Activated CD8-positive, alpha-beta memory T cell treated with anti-CD3 and anti-CD28 coated beads, Interleukin-2, amount 10 ng/mL, durations not matched to agents 7 days and 5 days (primary cell): Measurements from ENCODE around the gene RAD51B. TPM values are rescaled to one million over a fixed set of nuclear protein-coding genes. Genes with fewer than 3 reads are reported as not detected.

Source experiments
- ATAC-seq: fragments of 150-1000 bp; cut with Tn5 transposase; one replicate; pipeline ENCODE4 v1.10.0; 2021; ENCODE audit warnings: moderate library complexity
- CTCF ChIA-PET: fragments of 350-600 bp; sonication (Branson Sonifier 250); formaldehyde crosslinking; loops from one replicate; lab custom pipeline; 2021; ENCODE audit warnings: antibody characterized with exemption; lab: Charles Lee
- DNase-seq: peaks from one replicate; pipeline ENCODE4 v3.0.0-alpha.2; 2020
- H3K27ac Mint-ChIP-seq: one replicate; pipeline ENCODE4 v1.8.0; 2021; ENCODE audit warnings: mild to moderate bottlenecking, mixed read lengths
- H3K27me3 Mint-ChIP-seq: one replicate; pipeline ENCODE4 v1.8.0; 2021; ENCODE audit warnings: mixed read lengths
- H3K36me3 Mint-ChIP-seq: one replicate; pipeline ENCODE4 v1.8.0; 2021; ENCODE audit warnings: mild to moderate bottlenecking, mixed read lengths
- H3K4me1 Mint-ChIP-seq: one replicate; pipeline ENCODE4 v1.8.0; 2021; ENCODE audit warnings: mixed read lengths
- H3K4me3 Mint-ChIP-seq: one replicate; pipeline ENCODE4 v1.8.0; 2021; ENCODE audit warnings: mild to moderate bottlenecking, moderate library complexity, mixed read lengths
- H3K9me3 Mint-ChIP-seq: one replicate; pipeline ENCODE4 v1.8.0; 2022; ENCODE audit warnings: low read depth, mixed read lengths
- total RNA-seq, 2 experiments: library from RNA; stranded (reverse); gene quantifications; one replicate each; pipeline ENCODE4 v1.2.3, GENCODE V29; 2021

The RAD51B gene
- total RNA-seq, 2 experiments from 2014 or later = 35.3 to 55.5 TPM

DNA sequence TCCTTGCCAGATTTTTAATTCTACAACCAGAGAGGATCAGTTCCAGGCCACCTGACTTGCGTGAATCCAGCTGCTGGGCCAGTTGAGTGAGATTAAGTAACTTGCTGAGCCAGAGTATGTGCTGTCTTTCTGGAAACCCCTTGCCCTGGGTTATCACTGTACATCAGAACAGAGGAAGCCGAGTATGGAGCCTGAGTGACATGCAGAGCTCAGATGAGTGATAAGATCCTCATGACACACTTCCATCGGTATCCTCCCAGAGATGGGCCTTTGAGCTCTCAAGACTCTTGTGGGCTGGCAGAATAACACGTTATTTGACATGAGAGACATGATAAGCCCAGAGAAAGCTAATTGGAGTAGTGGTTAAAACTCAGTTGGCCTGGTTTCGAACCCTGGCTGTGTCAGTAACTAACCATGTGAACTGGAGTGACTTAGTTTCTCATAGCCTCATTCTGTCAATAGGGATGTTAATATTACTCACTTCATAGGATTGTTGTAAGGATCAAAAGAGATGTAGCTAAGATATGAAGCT is 585.1 kb downstream of the RAD51B start:
- ATAC-seq = no peak
- H3K4me1 Mint-ChIP-seq = peaks cover 24% of the 10 kb centered on the region
- no peaks in the 10 kb centered on the region for H3K27me3 Mint-ChIP-seq
- DNase-seq = no peak
- CTCF ChIA-PET = interaction anchor here (0.7 to 0.8 kb wide), 2 partner anchors 156 to 387 kb away, joined by 3 to 4 read pairs; no protein-coding TSS in a partner anchor
- H3K4me3 Mint-ChIP-seq = no peak overlapping the region
- no peaks in the 10 kb centered on the region for H3K36me3 Mint-ChIP-seq
- no peak overlapping the region for H3K27ac Mint-ChIP-seq
- no peaks in the 10 kb centered on the region for H3K9me3 Mint-ChIP-seq

DNA sequence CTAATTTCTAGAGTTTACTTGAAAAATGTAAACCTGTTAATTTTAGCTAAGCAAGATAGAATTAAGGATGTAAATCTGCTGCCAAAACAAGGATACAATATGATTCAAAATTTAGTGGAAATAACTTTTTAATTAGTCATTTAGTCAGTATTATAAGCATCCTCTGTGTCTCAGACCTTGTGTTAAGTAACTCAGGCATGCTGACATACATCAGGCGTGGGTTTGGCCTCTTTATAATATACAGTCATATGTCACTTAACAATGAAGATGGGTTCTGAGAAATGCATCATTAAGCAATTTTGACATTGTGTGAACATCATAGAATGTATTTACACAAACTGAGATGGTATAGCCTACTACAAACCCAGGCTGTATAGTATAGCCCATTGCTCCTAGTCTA is 586.4 kb downstream of the RAD51B start:
- no peaks in the 10 kb centered on the region for H3K9me3 Mint-ChIP-seq
- H3K4me3 Mint-ChIP-seq = no peak overlapping the region
- CTCF ChIA-PET = no interaction called here
- no peaks in the 10 kb centered on the region for H3K27me3 Mint-ChIP-seq
- ATAC-seq (no peak), DNase-seq (no peak)
- H3K4me1 Mint-ChIP-seq = peaks cover 24% of the 10 kb centered on the region
- no peaks in the 10 kb centered on the region for H3K36me3 Mint-ChIP-seq
- no peak overlapping the region for H3K27ac Mint-ChIP-seq

DNA sequence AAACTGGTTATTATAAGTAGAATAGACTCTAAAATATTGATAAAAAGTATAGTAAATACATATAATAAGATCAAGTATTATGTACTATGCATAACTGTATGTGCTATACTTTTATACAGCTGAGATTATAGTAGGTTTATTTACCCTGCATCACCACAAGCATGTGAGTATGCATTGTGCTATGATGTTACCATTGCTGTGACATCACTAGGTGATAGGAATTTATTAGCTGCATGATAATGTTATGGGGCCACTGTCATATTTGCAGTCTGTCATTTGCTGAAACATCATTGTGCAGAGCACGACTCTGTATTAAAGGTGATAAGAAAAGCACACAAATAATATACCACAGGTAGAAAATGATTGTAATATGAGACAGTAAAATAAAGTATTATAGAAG is 587.7 kb downstream of the RAD51B start:
- H3K4me1 Mint-ChIP-seq = peaks cover 22% of the 10 kb centered on the region
- no peaks in the 10 kb centered on the region for H3K27me3 Mint-ChIP-seq
- no peak overlapping the region for H3K4me3 Mint-ChIP-seq
- no peaks in the 10 kb centered on the region for H3K9me3 Mint-ChIP-seq
- DNase-seq (no peak), ATAC-seq (no peak)
- H3K27ac Mint-ChIP-seq = no peak overlapping the region
- H3K36me3 Mint-ChIP-seq = no peaks in the 10 kb centered on the region
- CTCF ChIA-PET = interaction anchor here (1.4 to 2.7 kb wide), 3 partner anchors 382 to 569 kb away, joined by 3 to 13 read pairs (median 7); no protein-coding TSS in a partner anchor

DNA sequence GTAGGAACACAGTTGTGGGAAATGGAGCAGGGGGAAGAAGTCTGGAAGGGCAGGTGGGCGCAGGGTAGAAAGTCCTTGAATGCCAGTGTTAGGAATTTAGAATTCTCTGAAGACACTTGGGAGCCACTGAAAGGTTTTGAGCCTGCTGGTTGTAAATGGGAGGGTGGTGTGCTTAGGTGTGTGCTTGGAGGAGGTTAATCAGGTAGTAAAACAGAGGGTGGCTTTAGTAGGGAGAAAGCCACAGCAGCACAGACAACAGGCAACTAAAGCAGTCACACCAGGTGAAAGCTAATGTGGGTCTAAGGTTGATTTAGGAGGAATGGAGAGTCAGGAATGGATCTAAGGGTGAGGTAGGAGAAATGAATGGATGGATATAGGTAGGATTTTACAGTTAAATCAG is 588.2 kb downstream of the RAD51B start:
- ATAC-seq (no peak), DNase-seq (no peak)
- no peaks in the 10 kb centered on the region for H3K27me3 Mint-ChIP-seq
- peaks cover 22% of the 10 kb centered on the region for H3K4me1 Mint-ChIP-seq
- no peaks in the 10 kb centered on the region for H3K9me3 Mint-ChIP-seq
- no peaks in the 10 kb centered on the region for H3K36me3 Mint-ChIP-seq
- CTCF ChIA-PET = interaction anchor here (1.1 to 2.7 kb wide), 5 partner anchors 381 to 570 kb away, joined by 3 to 13 read pairs (median 7); no protein-coding TSS in a partner anchor
- H3K4me3 Mint-ChIP-seq = no peak overlapping the region
- H3K27ac Mint-ChIP-seq = no peak overlapping the region

DNA sequence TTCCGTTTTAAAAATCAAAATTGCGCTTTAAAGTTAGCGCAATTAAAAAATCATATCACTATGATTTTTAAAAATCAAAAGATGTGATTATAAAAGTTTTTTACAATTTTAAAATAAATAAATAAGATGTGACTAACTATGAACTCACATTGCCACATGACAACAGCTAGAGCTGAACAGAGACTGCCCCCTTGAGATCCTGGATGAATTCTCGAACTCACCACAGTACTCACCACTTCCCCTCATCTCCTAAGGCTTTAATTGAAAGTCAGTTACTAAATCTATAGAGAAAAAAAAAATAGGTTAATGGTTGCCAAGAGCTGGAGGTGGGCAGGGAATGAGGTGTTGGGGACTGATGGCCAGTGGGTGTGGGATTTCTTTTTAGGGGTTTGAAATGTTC is 589.1 kb downstream of the RAD51B start:
- Mint-ChIP-seq H3K9me3 (no peaks in the 10 kb centered on the region), H3K4me3 (no peak overlapping the region), H3K36me3 (no peaks in the 10 kb centered on the region), H3K27me3 (no peaks in the 10 kb centered on the region), H3K4me1 (peaks cover 21% of the 10 kb centered on the region), H3K27ac (no peak overlapping the region)
- CTCF ChIA-PET = interaction anchor here (1.1 to 2.7 kb wide), 6 partner anchors 101 to 571 kb away, joined by 3 to 13 read pairs (median 6); no protein-coding TSS in a partner anchor
- DNase-seq (no peak), ATAC-seq (no peak)

DNA sequence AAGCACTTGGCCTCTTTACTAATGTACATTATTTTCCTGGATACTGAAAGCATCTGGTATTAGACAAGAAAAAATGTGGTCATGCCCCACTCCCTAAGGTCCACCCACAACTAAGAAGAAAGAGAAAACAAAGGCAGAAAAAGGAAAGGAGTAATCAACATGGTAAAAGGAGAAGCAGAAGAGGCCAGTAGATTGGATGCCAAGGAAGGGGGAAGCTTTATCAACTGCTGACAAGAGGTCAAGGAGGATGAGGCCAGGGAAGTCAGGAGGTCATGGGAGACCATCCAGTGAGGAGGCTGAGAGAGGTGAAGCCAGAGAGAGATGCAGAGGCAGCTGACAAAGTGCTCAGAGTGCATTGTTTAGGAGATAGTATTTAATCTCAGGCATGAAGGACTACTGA is 589.8 kb downstream of the RAD51B start:
- no peaks in the 10 kb centered on the region for H3K36me3 Mint-ChIP-seq
- DNase-seq (no peak), ATAC-seq (no peak)
- H3K27me3 Mint-ChIP-seq = no peaks in the 10 kb centered on the region
- peaks cover 17% of the 10 kb centered on the region for H3K4me1 Mint-ChIP-seq
- no peaks in the 10 kb centered on the region for H3K9me3 Mint-ChIP-seq
- peak overlapping the region; percentile 9 for H3K27ac Mint-ChIP-seq
- no peak overlapping the region for H3K4me3 Mint-ChIP-seq
- CTCF ChIA-PET = interaction anchor here (1.3 to 2.7 kb wide), 4 partner anchors 102 to 571 kb away, joined by 4 to 13 read pairs (median 7); no protein-coding TSS in a partner anchor

DNA sequence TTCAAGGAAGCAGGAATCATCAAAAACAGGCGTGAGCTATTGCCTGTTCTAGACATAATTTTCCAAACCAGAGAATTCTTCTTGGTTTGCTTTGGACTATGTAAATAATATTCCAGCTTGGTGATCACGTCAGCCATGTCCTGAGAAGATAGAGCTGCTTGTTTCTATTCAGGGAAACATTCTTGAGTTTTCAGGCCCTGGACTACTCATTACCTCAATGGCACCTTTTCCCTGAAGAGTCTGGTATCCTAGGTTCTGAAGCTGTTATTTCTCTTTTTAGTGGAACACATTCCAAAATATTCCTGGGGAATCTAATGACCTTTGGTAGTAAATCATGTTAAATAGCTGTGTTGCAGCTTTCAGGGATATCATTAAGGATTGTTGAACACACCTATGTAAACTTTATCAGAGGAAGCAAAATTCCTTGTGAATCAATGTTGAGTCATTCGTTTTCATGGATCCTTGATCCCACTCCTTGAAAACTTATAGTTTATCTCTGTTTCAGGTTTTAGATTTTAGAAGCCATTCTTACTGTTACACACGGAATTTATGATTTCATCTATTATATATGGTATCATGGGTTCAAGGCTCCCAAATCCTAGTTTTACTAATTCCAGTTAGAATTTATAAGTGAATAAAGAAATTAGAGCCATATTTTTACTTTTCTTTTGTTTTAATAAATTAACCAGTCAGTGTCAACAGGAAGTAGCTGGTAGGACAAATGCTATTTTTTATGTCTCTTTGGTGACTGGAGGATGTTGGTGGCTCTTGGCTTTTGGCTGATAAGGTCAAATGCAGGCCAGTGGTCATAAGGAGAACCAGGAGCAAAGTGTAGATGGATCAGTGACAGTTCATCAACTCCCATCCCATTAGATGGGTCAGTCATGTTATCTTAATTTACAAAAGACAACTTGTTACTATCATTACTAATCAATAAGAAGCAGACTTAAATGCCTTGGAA is 593.2 kb downstream of the RAD51B start:
- Mint-ChIP-seq H3K4me1 (peaks cover 11% of the 10 kb centered on the region), H3K27ac (no peak overlapping the region), H3K4me3 (no peak overlapping the region), H3K36me3 (no peaks in the 10 kb centered on the region), H3K27me3 (no peaks in the 10 kb centered on the region), H3K9me3 (no peaks in the 10 kb centered on the region)
- DNase-seq = no peak
- no peak for ATAC-seq
- CTCF ChIA-PET = interaction anchor here (1.3 kb wide), 1 partner anchor 162 kb away, joined by 3 read pairs; no protein-coding TSS in a partner anchor

DNA sequence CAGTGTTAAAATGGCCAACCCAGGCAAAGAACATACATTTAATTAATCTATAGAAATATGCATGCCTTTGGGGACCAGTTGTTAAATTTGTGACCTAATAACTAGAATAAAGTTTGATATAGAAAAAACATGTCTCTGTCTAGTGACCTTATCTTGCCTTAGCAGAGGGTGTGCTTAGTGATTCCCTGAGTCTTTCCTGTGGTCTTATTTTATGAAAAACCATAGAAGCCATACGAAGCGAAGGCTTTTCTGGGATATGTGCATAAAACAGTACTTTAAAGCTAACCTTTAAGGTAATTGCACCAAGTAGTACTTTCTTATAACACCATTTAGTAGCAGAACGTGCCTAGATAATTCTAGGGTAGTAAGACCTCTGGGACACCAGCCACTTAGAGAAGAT is 593.9 kb downstream of the RAD51B start:
- no peak overlapping the region for H3K27ac Mint-ChIP-seq
- ATAC-seq = no peak
- CTCF ChIA-PET = no interaction called here
- DNase-seq = no peak
- H3K4me1 Mint-ChIP-seq = peaks cover 8% of the 10 kb centered on the region
- H3K4me3 Mint-ChIP-seq = no peak overlapping the region
- no peaks in the 10 kb centered on the region for H3K27me3 Mint-ChIP-seq
- no peaks in the 10 kb centered on the region for H3K36me3 Mint-ChIP-seq
- H3K9me3 Mint-ChIP-seq = no peaks in the 10 kb centered on the region

DNA sequence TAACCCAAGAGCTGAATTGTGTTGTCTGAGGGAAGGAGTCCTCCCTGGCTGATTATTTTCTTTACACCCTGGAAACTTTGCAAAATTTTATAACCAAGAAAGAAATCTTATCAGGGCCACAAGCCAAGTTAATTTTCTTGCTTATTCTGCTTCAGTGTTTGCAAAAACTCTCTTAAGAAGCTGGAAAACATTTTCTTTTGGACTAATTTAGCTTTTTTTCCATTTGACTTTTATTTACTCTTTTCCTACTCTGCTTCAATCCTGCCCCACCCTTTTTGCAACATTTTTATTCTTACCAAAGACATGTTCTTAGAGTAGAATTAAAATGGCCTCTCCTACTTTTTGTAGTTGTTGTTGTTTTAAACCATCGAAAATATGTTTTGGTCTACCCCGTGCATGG is 594.5 kb downstream of the RAD51B start:
- Mint-ChIP-seq H3K9me3 (no peaks in the 10 kb centered on the region), H3K27ac (no peak overlapping the region), H3K4me1 (peaks cover 6% of the 10 kb centered on the region), H3K4me3 (no peak overlapping the region), H3K36me3 (no peaks in the 10 kb centered on the region), H3K27me3 (no peaks in the 10 kb centered on the region)
- no peak for DNase-seq
- ATAC-seq = no peak
- CTCF ChIA-PET = interaction anchor here (0.7 kb wide), 1 partner anchor 1780 kb away, joined by 3 read pairs; no protein-coding TSS in a partner anchor

DNA sequence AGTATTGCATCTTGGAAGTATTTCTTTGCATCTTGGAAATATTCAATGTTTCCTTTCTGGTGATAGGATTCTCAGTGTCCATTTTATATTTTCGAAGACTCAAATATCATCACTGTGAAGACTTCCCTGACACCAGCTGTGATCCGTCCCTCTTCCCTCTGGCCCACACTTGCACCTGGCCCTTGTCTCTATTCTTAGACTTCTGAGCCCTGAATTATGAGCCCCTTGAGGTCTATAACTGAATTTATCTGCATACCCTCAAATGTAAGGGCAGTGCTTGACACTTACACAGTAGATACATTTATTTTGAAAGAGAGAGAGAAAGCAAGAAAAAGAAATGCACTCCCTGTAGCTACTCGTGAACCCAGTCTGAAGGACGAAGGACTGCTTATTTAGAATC is 596.6 kb downstream of the RAD51B start:
- no peak overlapping the region for H3K4me3 Mint-ChIP-seq
- H3K27me3 Mint-ChIP-seq = no peaks in the 10 kb centered on the region
- peaks cover 12% of the 10 kb centered on the region for H3K4me1 Mint-ChIP-seq
- no peak for ATAC-seq
- CTCF ChIA-PET = no interaction called here
- H3K36me3 Mint-ChIP-seq = no peaks in the 10 kb centered on the region
- no peaks in the 10 kb centered on the region for H3K9me3 Mint-ChIP-seq
- DNase-seq = no peak
- H3K27ac Mint-ChIP-seq = no peak overlapping the region

DNA sequence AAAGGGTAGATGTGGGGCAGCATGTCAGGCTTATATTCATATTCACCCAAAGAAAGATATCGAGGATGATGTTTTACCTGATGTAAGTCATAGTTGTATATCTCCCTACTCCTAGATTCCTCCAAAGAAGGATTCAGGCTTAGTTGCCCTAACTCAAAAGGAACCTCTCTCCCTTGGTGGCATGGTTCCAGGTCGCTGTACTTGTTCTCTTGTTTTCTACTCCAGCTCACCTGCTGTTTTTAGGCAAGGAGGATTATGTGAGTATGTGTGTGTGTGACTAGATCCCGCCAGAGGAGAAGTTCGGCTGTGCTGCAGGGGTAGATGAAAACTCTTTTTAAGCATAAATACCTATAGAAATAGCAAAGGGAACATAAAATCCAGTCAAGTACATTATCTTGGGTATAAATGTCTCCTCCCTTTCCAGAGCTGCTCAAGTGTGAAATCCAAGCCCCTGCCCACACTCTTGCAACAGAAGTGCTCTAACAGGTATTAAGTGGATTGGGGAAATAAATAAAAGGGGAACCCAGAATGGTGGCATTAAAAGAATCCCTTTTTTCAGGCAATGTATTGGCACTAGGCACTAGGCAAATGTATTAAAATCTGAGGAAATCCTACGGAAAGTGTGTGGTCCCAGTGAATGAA is 597.6 kb downstream of the RAD51B start:
- no peaks in the 10 kb centered on the region for H3K27me3 Mint-ChIP-seq
- CTCF ChIA-PET = no interaction called here
- H3K4me3 Mint-ChIP-seq = no peak overlapping the region
- H3K4me1 Mint-ChIP-seq = peaks cover 12% of the 10 kb centered on the region
- H3K36me3 Mint-ChIP-seq = no peaks in the 10 kb centered on the region
- ATAC-seq (no peak), DNase-seq (no peak)
- H3K9me3 Mint-ChIP-seq = no peaks in the 10 kb centered on the region
- H3K27ac Mint-ChIP-seq = no peak overlapping the region

DNA sequence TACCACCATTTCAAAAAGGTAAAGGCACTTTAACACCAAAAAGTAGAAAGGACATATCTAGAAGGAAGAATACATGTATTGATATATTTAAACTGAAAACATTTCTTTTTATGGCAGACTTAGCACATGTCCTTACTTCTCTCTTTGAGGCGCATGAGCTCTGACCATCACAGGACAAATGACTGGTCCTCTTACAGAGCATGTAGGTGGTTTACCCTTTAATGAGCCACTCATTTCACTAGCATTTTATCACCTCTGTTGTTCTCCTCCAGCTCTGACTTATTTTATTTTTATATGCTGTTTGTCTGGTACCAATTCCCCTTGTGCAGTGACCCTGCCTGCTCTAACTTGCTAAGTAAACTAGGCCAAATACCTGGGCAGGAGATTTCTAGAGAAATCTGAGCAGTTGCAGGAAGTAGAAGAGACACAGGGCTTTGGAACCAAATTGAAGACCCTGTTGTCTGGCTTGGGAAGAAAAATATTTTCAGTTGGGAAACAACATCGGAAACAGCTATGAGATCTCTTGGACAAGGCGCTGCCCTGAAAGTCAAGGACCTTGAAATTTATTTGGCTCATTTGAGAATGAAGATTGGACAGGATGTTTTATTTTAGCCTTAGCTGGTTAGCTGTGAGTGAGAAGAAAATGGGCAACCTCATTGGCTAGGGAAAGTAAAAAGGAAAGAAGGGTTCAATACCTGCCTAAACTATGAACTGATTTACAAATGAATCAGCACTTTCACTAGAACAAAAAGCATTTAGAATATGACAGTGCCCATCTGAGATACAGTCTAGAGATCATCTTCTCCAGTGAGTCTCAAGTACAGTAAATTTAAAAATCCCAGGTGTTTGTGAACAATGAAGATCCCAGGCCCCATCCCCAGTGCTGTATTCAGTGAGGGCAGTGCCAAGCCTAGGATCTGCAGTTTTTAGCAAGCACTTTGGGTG is 598.9 kb downstream of the RAD51B start:
- no peak for ATAC-seq
- no peak overlapping the region for H3K27ac Mint-ChIP-seq
- peaks cover 12% of the 10 kb centered on the region for H3K4me1 Mint-ChIP-seq
- H3K4me3 Mint-ChIP-seq = no peak overlapping the region
- CTCF ChIA-PET = no interaction called here
- no peaks in the 10 kb centered on the region for H3K36me3 Mint-ChIP-seq
- DNase-seq = no peak
- H3K9me3 Mint-ChIP-seq = no peaks in the 10 kb centered on the region
- no peaks in the 10 kb centered on the region for H3K27me3 Mint-ChIP-seq
